A549 (cell line): ENCODE data around the gene ASXL3. TPM values are rescaled to one million over a fixed set of nuclear protein-coding genes. Genes with fewer than 3 reads are reported as not detected.

Experiments
- ATAC-seq, 2 experiments: fragments of 200-7000 bp in 1 of 2; fragments of >200 bp in 1 of 2; cut with Nextera tagmentation in 1 of 2; cut with Tn5 transposase in 1 of 2; 3 replicates each; pipeline versions ENCODE4 v1.8.0 to v1.9.1; 2018 to 2020; ENCODE audit warnings: mild to moderate bottlenecking in 1 of 2, moderate library complexity in 1 of 2
- CTCF ChIA-PET: fragments of 300-600 bp; sonication (Branson Sonifier 250); formaldehyde crosslinking; extraction: SDS; loops from one replicate; lab custom pipeline; 2021; ENCODE audit warnings: antibody characterized with exemption, inconsistent platforms; lab: Yijun Ruan, JAX
- POLR2A ChIA-PET: fragments of 350-600 bp; formaldehyde crosslinking; extraction: SDS; loops from one replicate; lab custom pipeline; 2021; ENCODE audit warnings: antibody characterized with exemption, inconsistent platforms; lab: Yijun Ruan, JAX
- DNase-seq, 2 experiments: peaks; one replicate each; pipeline versions ENCODE4 v3.0.0 to v3.0.0-alpha.2; 2011 to 2016; ENCODE audit warnings: low read depth in 1 of 2, low spot score in 1 of 2
- FAIRE-seq: peaks from 2 replicates; lab custom pipeline; 2011; peaks lifted over from hg19 to GRCh38; lab: Jason Lieb, UNC
- H3K27ac ChIP-seq, 2 experiments: fragments of >200 bp; sonication (Bioruptor Twin); formaldehyde crosslinking; 3 replicates each; pipeline ENCODE4 v1.5.1; 2016 to 2017
- H3K4me1 ChIP-seq: fragments of >200 bp; sonication (Bioruptor Twin); formaldehyde crosslinking; 3 replicates; pipeline ENCODE4 v1.6.1; 2016
- H3K4me2 ChIP-seq: fragments of >200 bp; sonication (Bioruptor Twin); formaldehyde crosslinking; 3 replicates; pipeline ENCODE4 v1.6.1; 2016
- H3K4me3 ChIP-seq: fragments of >200 bp; sonication (Bioruptor Twin); formaldehyde crosslinking; 3 replicates; pipeline ENCODE4 v1.5.1; 2016
- H3K9me3 ChIP-seq: fragments of >200 bp; sonication (Bioruptor Twin); formaldehyde crosslinking; 3 replicates; pipeline ENCODE4 v1.6.1; 2016
- CBX2 ChIP-seq: fragments of 200-600 bp; sonication (generic); IDR thresholded peaks from 2 replicates; pipeline ENCODE4 v1.6.1; 2016; ENCODE audit warnings: low read depth, mild to moderate bottlenecking, borderline replicate concordance
- ELK1 ChIP-seq: fragments of 150-350 bp; IDR thresholded peaks from 2 replicates; pipeline ENCODE4 v1.6.1; 2014; ENCODE audit warnings: low read depth, mild to moderate bottlenecking, low read length
- FOSL2 ChIP-seq, 2 experiments: fragments of 450-650 bp in 1 of 2; fragments of >200 bp in 1 of 2; sonication (Bioruptor Twin) in 1 of 2; formaldehyde crosslinking; IDR thresholded peaks; 2 replicates each; pipeline versions ENCODE4 v1.5.0 to v1.6.1; 2016 to 2020; ENCODE audit warnings: mild to moderate bottlenecking in 1 of 2, moderate library complexity in 1 of 2
- FOXS1 ChIP-seq: fragments of 250-450 bp; sonication (Bioruptor Pico); IDR thresholded peaks from 2 replicates; pipeline ENCODE4 v1.5.0; 2020; ENCODE audit warnings: mild to moderate bottlenecking, moderate library complexity
- HMGXB4 ChIP-seq: fragments of 250-450 bp; sonication (Bioruptor Pico); IDR thresholded peaks from 2 replicates; pipeline ENCODE4 v1.5.0; 2021; ENCODE audit warnings: mild to moderate bottlenecking, moderate library complexity, borderline replicate concordance
- HOXA7 ChIP-seq: fragments of 250-450 bp; sonication (Bioruptor Pico); IDR thresholded peaks from 2 replicates; pipeline ENCODE4 v1.5.0; 2020; ENCODE audit warnings: mild to moderate bottlenecking, moderate library complexity
- HOXB5 ChIP-seq: fragments of 250-450 bp; sonication (Bioruptor Pico); IDR thresholded peaks from 2 replicates; pipeline ENCODE4 v1.5.0; 2020; ENCODE audit warnings: mild to moderate bottlenecking, moderate library complexity
- KDM5A ChIP-seq: fragments of 200-600 bp; sonication (generic); IDR thresholded peaks from 2 replicates; pipeline ENCODE4 v1.6.1; 2016; ENCODE audit warnings: antibody characterized with exemption, mild to moderate bottlenecking
- MAFK ChIP-seq: fragments of 450-650 bp; IDR thresholded peaks from 2 replicates; pipeline ENCODE4 v1.6.1; 2014; ENCODE audit not compliant: partially characterized antibody
- NR3C1 ChIP-seq: fragments of >200 bp; sonication (Bioruptor Twin); formaldehyde crosslinking; IDR thresholded peaks from 3 replicates; pipeline ENCODE4 v1.6.1; 2017
- PBX3 ChIP-seq: IDR thresholded peaks from 2 replicates; pipeline ENCODE4 v1.6.1; 2012
- RAD21 ChIP-seq, 2 experiments: fragments of >200 bp in 1 of 2; sonication (Bioruptor Twin) in 1 of 2; formaldehyde crosslinking in 1 of 2; IDR thresholded peaks in 1 of 2; conservative IDR thresholded peaks in 1 of 2; 2 replicates in 1 of 2; 3 replicates in 1 of 2; pipeline ENCODE4 v1.6.1; 2012 to 2018; ENCODE audit warnings: inconsistent platforms in 1 of 2
- REST ChIP-seq: fragments of 200-600 bp; sonication (generic); IDR thresholded peaks from 2 replicates; pipeline ENCODE4 v1.6.1; 2016; ENCODE audit warnings: antibody characterized with exemption, mild to moderate bottlenecking, moderate library complexity
- RFX5 ChIP-seq: fragments of 450-650 bp; IDR thresholded peaks from 2 replicates; pipeline ENCODE4 v1.7.1; 2014; ENCODE audit warnings: antibody characterized with exemption, mild to moderate bottlenecking, moderate library complexity
- SREBF2 ChIP-seq: fragments of 450-650 bp; IDR thresholded peaks from 2 replicates; pipeline ENCODE4 v1.6.1; 2014; ENCODE audit warnings: mild to moderate bottlenecking, moderate library complexity
- USF2 ChIP-seq: fragments of 450-650 bp; IDR thresholded peaks from 2 replicates; pipeline ENCODE4 v1.6.1; 2014; ENCODE audit warnings: antibody characterized with exemption
- ZFP36 ChIP-seq: fragments of 450-650 bp; IDR thresholded peaks from 2 replicates; pipeline ENCODE4 v1.6.1; 2014; ENCODE audit warnings: borderline replicate concordance; ENCODE audit not compliant: partially characterized antibody
- ZNF302 ChIP-seq: fragments of 250-450 bp; sonication (Bioruptor Pico); IDR thresholded peaks from 2 replicates; pipeline ENCODE4 v1.9.0; 2021; ENCODE audit warnings: inconsistent platforms, mild to moderate bottlenecking, moderate library complexity
- WGBS: methylation state at CpG from one replicate; pipeline ENCODE4 v1.1.6; 2017; ENCODE audit errors: missing lambda C conversion rate; 5-methylcytosine and 5-hydroxymethylcytosine counted together
- polyA plus RNA-seq, 4 experiments: library from polyadenylated mRNA; depleted of rRNA in 3 of 4; stranded (reverse); fragments of >200 nt; fragmentation: RNase III in 1 of 4; extraction: RNeasy Plus Mini Kit Qiagen cat#74134 plus additional on column Dnase treatment in 1 of 4; gene quantifications; 2 replicates in 3 of 4; 3 replicates in 1 of 4; pipeline ENCODE4 v1.2.3, GENCODE V29; 2011 to 2017

The ASXL3 gene
- polyA plus RNA-seq, 2 of the 4 experiments (the other 2 are of a cell fraction): not detected

GRCh38 chr18:33666915-33667314 lies 88.9 kb downstream of the ASXL3 start (continued):
- TF ChIP-seq KDM5A (no peak), SREBF2 (no peak), PBX3 (no peak)

- DNase-seq (no peak), ATAC-seq (no peak), FAIRE-seq (no peak)
- Histone ChIP-seq H3K27ac (no peak overlapping the region), H3K4me2 (no peak overlapping the region), H3K4me1 (no peaks in the 10 kb centered on the region), H3K9me3 (no peaks in the 10 kb centered on the region), H3K4me3 (no peak overlapping the region)
- POLR2A ChIA-PET: no interaction called here
- 1% methylated on average over 5 of the region's 5 CpGs for WGBS
- no peak for TF ChIP-seq FOXS1 (CRISPR knock-in tag)
- TF ChIP-seq ZFP36: no peak
- TF ChIP-seq ZNF302 (CRISPR knock-in tag): no peak
- CTCF ChIA-PET: interaction anchor here (0.7 kb wide), 1 partner anchor 1692 kb away, joined by 3 read pairs; no protein-coding TSS in a partner anchor
These were observed 91.6 kb downstream of the ASXL3 start for GRCh38 chr18:33669589-33669988.

GRCh38 chr18:33670029-33670428 lies 92.0 kb downstream of the ASXL3 start:
- TF ChIP-seq HOXA7 (CRISPR knock-in tag) (no peak), KDM5A (no peak), PBX3 (no peak), USF2 (no peak), CBX2 (no peak), REST (no peak), RAD21 (conservative IDR thresholded peaks at IDR 0.05 in 1 of 2, IDR thresholded peaks at IDR 0.05 in 1 of 2) (no peak), RFX5 (no peak), NR3C1 (no peak)
- 47% methylated on average over 6 of the region's 6 CpGs for WGBS
- no peaks in the 10 kb centered on the region for H3K4me1 ChIP-seq
- DNase-seq (no peak), ATAC-seq (no peak), FAIRE-seq (no peak)
- H3K4me3 ChIP-seq: no peak overlapping the region
- ChIA-PET POLR2A (no interaction called here), CTCF (no interaction called here)
- no peaks in the 10 kb centered on the region for H3K9me3 ChIP-seq
- no peak overlapping the region for H3K4me2 ChIP-seq
- H3K27ac ChIP-seq: no peak overlapping the region

- ChIA-PET CTCF (no interaction called here), POLR2A (no interaction called here)
- 15% methylated on average over 4 of the region's 4 CpGs for WGBS
- Histone ChIP-seq H3K27ac (no peak overlapping the region), H3K4me3 (no peak overlapping the region), H3K9me3 (no peaks in the 10 kb centered on the region), H3K4me1 (no peaks in the 10 kb centered on the region), H3K4me2 (no peak overlapping the region)
- no peak for ATAC-seq
- DNase-seq: no peak
- no peak for FAIRE-seq
- TF ChIP-seq RAD21 (conservative IDR thresholded peaks at IDR 0.05 in 1 of 2, IDR thresholded peaks at IDR 0.05 in 1 of 2): no peak
- TF ChIP-seq CBX2: no peak
- TF ChIP-seq HMGXB4 (CRISPR knock-in tag): no peak
- no peak for TF ChIP-seq MAFK
- no peak for TF ChIP-seq ELK1
- TF ChIP-seq FOSL2 (IDR thresholded peaks at IDR 0.05): no peak
- no peak for TF ChIP-seq FOSL2 (CRISPR knock-in tag; IDR thresholded peaks at IDR 0.05)
- TF ChIP-seq HOXA7 (CRISPR knock-in tag): no peak
- TF ChIP-seq HOXB5: no peak
- no peak for TF ChIP-seq KDM5A
- no peak for TF ChIP-seq FOXS1 (CRISPR knock-in tag)
These were observed 95.7 kb downstream of the ASXL3 start for GRCh38 chr18:33673689-33674088.
